B cell (primary cell): ENCODE data around the gene TRPM1.

Experiments
- EZH2 ChIP-seq: IDR thresholded peaks from 2 replicates; pipeline ENCODE4 v1.6.1; 2012; ENCODE audit warnings: borderline replicate concordance, low read depth, mild to moderate bottlenecking, moderate library complexity, low read length; ENCODE audit not compliant: insufficient read depth, poor library complexity, severe bottlenecking
- TF ChIP-seq, protein P1 (sequence below): fragments of 200-600 bp; IDR thresholded peaks from one replicate; pipeline ENCODE4 v1.8.0; 2022; ENCODE audit warnings: antibody characterized with exemption, mild to moderate bottlenecking

DNA sequence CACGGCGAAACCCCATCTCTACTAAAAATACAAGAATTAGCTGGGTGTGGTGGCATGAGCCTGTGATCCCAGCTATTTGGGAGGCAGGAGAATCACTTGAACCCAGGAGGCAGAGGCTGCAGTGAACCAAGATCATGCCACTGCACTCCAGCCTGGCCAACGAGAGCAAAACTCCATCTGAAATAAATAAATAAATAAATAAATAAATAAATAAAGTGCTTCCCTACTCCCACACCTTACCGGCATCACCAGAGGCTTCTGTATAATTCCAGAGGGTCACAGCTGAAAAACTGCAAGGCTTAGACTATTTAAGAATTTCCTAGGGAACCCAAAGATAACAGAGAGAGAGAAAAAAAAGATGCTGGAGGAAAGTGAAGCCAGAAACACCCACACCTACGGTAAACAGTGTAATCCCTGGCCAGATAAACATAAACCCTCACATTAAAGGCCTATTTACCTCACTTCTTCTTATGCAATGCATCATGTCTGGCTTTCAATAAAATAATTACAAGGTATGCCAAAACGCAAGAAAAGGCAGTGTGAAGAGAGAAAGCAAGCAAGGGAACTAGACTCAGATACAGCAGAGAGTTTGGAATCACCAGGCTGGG lies 15.0 kb upstream of the TRPM1 start:
- TF ChIP-seq, protein P1, sequence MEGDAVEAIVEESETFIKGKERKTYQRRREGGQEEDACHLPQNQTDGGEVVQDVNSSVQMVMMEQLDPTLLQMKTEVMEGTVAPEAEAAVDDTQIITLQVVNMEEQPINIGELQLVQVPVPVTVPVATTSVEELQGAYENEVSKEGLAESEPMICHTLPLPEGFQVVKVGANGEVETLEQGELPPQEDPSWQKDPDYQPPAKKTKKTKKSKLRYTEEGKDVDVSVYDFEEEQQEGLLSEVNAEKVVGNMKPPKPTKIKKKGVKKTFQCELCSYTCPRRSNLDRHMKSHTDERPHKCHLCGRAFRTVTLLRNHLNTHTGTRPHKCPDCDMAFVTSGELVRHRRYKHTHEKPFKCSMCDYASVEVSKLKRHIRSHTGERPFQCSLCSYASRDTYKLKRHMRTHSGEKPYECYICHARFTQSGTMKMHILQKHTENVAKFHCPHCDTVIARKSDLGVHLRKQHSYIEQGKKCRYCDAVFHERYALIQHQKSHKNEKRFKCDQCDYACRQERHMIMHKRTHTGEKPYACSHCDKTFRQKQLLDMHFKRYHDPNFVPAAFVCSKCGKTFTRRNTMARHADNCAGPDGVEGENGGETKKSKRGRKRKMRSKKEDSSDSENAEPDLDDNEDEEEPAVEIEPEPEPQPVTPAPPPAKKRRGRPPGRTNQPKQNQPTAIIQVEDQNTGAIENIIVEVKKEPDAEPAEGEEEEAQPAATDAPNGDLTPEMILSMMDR, result no peak
- TF ChIP-seq EZH2, result no peak
